NCI-H345 (cell line): ENCODE data around the gene TRAIP.
"Not testable (repeated sequence)": the region's sequence is repeated elsewhere in the genome, so short reads cannot be mapped to it uniquely, and the experiment has no call there.

Source experiments
- DNase-seq: peaks from one replicate; lab custom pipeline; 2025; lab: John Stamatoyannopoulos, UW

Gene TRAIP

DNA sequence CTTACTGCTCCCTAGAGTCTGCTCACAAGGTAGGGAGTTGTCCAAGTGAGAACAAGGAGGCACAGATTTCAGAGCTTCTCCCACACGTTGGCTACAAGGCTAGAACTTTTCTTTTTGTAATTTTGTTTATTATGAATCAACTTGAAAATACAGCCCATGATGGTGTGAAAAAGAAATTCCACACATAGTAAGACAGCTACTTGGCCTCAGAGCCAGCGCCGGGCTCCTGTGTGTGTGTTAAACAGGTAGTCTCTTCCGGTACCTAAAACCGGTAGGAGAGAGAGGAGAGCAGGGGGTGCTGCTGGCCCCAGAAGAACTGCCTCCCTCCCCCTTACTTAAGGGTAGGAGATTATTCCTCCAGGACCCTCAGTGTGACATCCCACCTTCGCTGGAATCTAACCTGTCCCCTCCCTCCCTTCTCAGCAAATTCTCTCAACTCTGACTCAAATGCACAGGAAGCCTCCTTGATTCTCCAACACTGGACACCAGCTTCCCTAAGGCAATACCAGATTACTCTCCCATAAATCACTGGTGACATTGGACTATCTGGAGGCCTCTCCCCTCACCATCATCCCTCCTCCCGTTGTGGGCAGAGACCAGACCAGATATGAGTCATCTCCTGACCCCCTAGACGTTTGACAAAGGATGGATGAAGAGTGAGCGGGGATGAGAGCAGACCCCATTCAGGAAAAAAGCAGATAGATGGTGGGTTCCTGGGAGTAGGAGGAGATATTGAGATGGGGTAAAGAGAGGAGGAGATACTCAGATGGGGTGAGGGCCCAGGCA, 65.5 kb downstream of the TRAIP start:
- no peak for DNase-seq

GRCh38 chr3:49788056-49788455, 68.3 kb downstream of the TRAIP start:
- no peak for DNase-seq

- no peak for DNase-seq
These were observed 68.8 kb downstream of the TRAIP start for GRCh38 chr3:49787536-49787935.

GRCh38 chr3:49787182-49787464, 69.2 kb downstream of the TRAIP start:
- DNase-seq = no peak

GRCh38 chr3:49786357-49787181, 69.8 kb downstream of the TRAIP start, which contains the start of gene IP6K1:
TSS of gene IP6K1 (minus strand) at chr3:49786542. CDS start at chr3:49748040, 38,502 bp downstream.
- peak; percentile 98 for DNase-seq

- no peak for DNase-seq
These were observed 70.6 kb downstream of the TRAIP start for GRCh38 chr3:49785565-49786356.

DNA sequence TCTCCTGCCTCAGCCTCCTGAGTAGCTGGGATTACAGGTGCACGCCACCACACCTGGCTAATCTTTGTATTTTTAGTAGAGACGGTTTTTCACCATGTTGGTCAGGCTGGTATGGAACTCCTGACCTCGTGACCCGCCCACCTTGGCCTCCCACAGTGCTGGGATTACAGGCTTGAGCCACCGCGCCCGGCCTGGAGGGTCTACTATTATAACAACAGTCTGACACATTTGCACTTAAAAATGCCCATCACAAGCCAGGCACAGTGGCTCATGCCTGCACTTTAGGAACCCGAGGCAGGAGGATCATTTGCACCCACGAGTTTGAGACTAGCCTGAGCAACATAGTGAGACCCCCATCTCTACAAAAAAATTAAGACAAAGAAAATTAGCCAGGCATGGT, 74.1 kb downstream of the TRAIP start:
- DNase-seq = not testable (repeated sequence)

GRCh38 chr3:49781415-49782199, 74.8 kb downstream of the TRAIP start:
- no peak for DNase-seq

DNA sequence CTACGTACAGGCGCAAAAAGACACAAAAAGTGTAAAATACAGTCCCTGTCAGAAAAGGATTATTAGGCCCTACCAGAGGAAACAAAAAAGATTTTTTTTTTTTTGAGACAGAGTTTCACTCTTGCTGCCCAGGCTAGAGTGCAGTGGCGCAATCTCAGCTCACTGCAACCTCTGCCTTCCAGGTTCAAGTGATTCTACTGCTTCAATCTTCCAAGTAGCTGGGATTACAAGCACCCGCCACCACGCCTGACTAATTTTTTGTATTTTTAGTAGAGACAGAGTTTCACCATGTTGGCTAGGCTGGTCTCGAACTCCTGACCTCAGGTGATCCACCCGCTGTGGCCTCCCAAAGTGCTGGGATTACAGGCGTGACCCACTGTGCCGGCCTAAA, 75.4 kb downstream of the TRAIP start:
- DNase-seq = not testable (repeated sequence)

- DNase-seq = no peak
These were observed 76.0 kb downstream of the TRAIP start for GRCh38 chr3:49780080-49780974.

GRCh38 chr3:49779358-49780079, 76.8 kb downstream of the TRAIP start:
- no peak for DNase-seq
